Embryonic facial prominence (tissue), 1 donor: ENCODE measurements around the gene YPEL1.

Source experiments
- DNase-seq: peaks from one replicate; pipeline ENCODE4 v3.0.0-alpha.2; 2016; ENCODE audit errors: extremely low spot score

Gene YPEL1

GRCh38 chr22:21735200-21736083 is at the start of gene YPEL1:
Gene YPEL1, minus strand, starts transcription at chr22:21735794. Its CDS starts 25,050 bp downstream, at chr22:21710744.
- peak; percentile 83 for DNase-seq

GRCh38 chr22:21780259-21780658 is 44.7 kb upstream of the YPEL1 start:
- no peak for DNase-seq

- DNase-seq: no peak
These were observed 43.9 kb upstream of the YPEL1 start for GRCh38 chr22:21779444-21779843.

- DNase-seq: no peak
These were observed 43.2 kb upstream of the YPEL1 start for GRCh38 chr22:21778705-21779363.

- no peak for DNase-seq
These were observed 36.0 kb upstream of the YPEL1 start for GRCh38 chr22:21771631-21771976.

GRCh38 chr22:21768435-21768834 is 32.8 kb upstream of the YPEL1 start:
- DNase-seq: no peak

- no peak for DNase-seq
These were observed 31.3 kb upstream of the YPEL1 start for GRCh38 chr22:21766691-21767462.

GRCh38 chr22:21765909-21766529 is 30.4 kb upstream of the YPEL1 start:
- no peak for DNase-seq

GRCh38 chr22:21764038-21764804 is 28.6 kb upstream of the YPEL1 start:
- no peak for DNase-seq

GRCh38 chr22:21762712-21763581 is 27.4 kb upstream of the YPEL1 start:
- no peak for DNase-seq

GRCh38 chr22:21761994-21762680 is 26.5 kb upstream of the YPEL1 start:
- no peak for DNase-seq

- no peak for DNase-seq
These were observed 25.5 kb upstream of the YPEL1 start for GRCh38 chr22:21761086-21761485.

GRCh38 chr22:21760640-21761039 is 25.0 kb upstream of the YPEL1 start:
- no peak for DNase-seq

GRCh38 chr22:21759646-21760376 is 24.2 kb upstream of the YPEL1 start:
- no peak for DNase-seq

GRCh38 chr22:21759093-21759492 is 23.5 kb upstream of the YPEL1 start:
- DNase-seq: no peak

- no peak for DNase-seq
These were observed 22.7 kb upstream of the YPEL1 start for GRCh38 chr22:21758091-21758864.

GRCh38 chr22:21755851-21756284 is 20.3 kb upstream of the YPEL1 start:
- no peak for DNase-seq

GRCh38 chr22:21754523-21754922 is 18.9 kb upstream of the YPEL1 start:
- no peak for DNase-seq
